ENCODE results near the gene C13orf46.
"Not testable (repeated sequence)": the region's sequence is repeated elsewhere in the genome, so short reads cannot be mapped to it uniquely, and the experiment has no call there.

Gene C13orf46

DNA sequence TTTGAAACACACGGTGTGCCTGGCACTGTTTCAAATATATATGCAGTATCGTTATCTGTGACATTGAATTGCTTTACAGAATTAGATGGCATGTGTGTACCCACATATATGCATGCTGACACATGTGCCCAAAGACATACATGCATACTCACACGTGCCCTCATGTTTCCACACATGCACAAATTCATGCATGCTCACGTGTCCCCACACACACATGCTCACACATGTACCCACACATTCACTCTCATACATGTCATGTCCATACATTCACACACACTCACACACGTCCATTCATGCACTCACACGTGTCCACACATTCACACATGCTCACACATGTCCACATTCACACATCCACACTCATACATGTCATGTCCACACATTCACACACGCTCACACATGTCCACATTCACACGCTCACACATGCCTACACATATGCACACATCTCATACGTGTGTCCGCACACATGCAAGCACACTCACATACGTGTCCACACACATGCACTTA, 17.9 kb upstream of the C13orf46 start:
- peaks cover 0 to 32% of the 10 kb centered on the region in 2 donors for H3K36me3 ChIP-seq (ENCODE audit: control insufficient read depth in 1 of 2, insufficient read depth in 2 of 2, low read length in 2 of 2)
- H3K27ac ChIP-seq (ENCODE audit: low read depth, low read length), result no peak overlapping the region
- no peaks in the 10 kb centered on the region for H3K27me3 ChIP-seq (ENCODE audit: control insufficient read depth in 1 of 2, insufficient read depth in 2 of 2, low read length in 2 of 2)
- no peaks in the 10 kb centered on the region for H3K4me1 ChIP-seq (ENCODE audit: control insufficient read depth in 1 of 2, insufficient read depth in 2 of 2, low read length in 2 of 2)
- no peak overlapping the region for H3K4me3 ChIP-seq (ENCODE audit: low read depth in 1 of 2, low read length in 2 of 2)
- no peak overlapping the region for H3K9ac ChIP-seq (ENCODE audit: low read depth in 1 of 2, low read length in 2 of 2)
- no peaks in the 10 kb centered on the region for H3K9me3 ChIP-seq (ENCODE audit: control insufficient read depth in 1 of 2, low read length in 2 of 2)

DNA sequence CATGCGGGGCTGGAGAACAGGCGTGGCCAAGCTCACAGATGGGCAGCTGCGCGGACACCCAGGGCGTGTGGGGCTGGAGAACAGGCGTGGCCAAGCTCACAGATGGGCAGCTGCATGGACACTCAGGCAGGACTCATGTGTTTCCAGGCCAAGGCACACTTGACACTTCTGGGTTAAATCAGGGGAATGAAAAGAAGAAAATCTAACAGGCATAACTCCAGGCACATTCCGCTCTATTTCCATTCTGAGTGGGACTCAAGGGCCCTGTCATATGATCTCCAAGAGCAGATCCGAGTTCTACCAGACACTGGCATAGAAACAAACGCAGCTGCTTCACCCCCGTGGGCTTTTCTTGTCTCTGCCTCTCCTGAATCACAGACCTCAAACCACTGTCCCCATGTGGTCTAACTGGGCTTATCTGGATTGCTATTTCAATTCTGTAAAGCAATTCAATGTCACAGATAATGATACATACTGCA, 17.4 kb upstream of the C13orf46 start:
- no peak overlapping the region for H3K4me3 ChIP-seq (ENCODE audit: low read depth in 1 of 2, low read length in 2 of 2)
- no peaks in the 10 kb centered on the region for H3K4me1 ChIP-seq (ENCODE audit: control insufficient read depth in 1 of 2, insufficient read depth in 2 of 2, low read length in 2 of 2)
- H3K27ac ChIP-seq (ENCODE audit: low read depth, low read length), result no peak overlapping the region
- no peak overlapping the region for H3K9ac ChIP-seq (ENCODE audit: low read depth in 1 of 2, low read length in 2 of 2)
- peaks cover 0 to 28% of the 10 kb centered on the region in 2 donors for H3K36me3 ChIP-seq (ENCODE audit: control insufficient read depth in 1 of 2, insufficient read depth in 2 of 2, low read length in 2 of 2)
- no peaks in the 10 kb centered on the region for H3K27me3 ChIP-seq (ENCODE audit: control insufficient read depth in 1 of 2, insufficient read depth in 2 of 2, low read length in 2 of 2)
- H3K9me3 ChIP-seq (ENCODE audit: control insufficient read depth in 1 of 2, low read length in 2 of 2), result no peaks in the 10 kb centered on the region

DNA sequence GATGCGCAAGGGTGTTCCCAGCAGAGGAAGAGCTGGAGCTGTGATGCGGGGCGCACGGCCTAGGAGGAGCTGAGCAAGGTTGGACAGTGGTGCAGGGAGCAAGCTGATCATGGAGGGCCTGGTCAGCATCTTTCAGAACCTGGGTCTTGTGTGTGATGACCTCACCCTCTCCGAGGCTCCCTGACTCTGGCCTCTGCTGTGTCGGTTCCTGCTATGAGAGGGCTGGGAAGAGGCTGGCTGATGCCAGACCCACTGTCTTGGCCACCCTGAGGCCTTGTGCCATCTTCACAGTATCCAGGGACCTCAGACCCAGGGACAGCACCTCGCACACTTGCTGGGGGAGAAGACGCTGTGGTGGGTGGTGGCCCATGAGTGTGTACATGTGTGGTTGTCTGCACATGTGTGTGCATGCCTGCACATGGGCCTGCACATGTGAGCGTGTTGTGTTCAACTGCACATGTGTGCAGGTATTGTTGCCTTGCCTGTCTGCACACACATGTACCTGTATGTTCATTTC, 16.5 kb upstream of the C13orf46 start:
- no peaks in the 10 kb centered on the region for H3K4me1 ChIP-seq (ENCODE audit: control insufficient read depth in 1 of 2, insufficient read depth in 2 of 2, low read length in 2 of 2)
- H3K27me3 ChIP-seq (ENCODE audit: control insufficient read depth in 1 of 2, insufficient read depth in 2 of 2, low read length in 2 of 2), result no peaks in the 10 kb centered on the region
- H3K4me3 ChIP-seq (ENCODE audit: low read depth in 1 of 2, low read length in 2 of 2), result no peak overlapping the region
- H3K9ac ChIP-seq (ENCODE audit: low read depth in 1 of 2, low read length in 2 of 2), result no peak overlapping the region
- H3K36me3 ChIP-seq (ENCODE audit: control insufficient read depth in 1 of 2, insufficient read depth in 2 of 2, low read length in 2 of 2), result peaks cover 0 to 26% of the 10 kb centered on the region in 2 donors
- no peaks in the 10 kb centered on the region for H3K9me3 ChIP-seq (ENCODE audit: control insufficient read depth in 1 of 2, low read length in 2 of 2)
- no peak overlapping the region for H3K27ac ChIP-seq (ENCODE audit: low read depth, low read length)

DNA sequence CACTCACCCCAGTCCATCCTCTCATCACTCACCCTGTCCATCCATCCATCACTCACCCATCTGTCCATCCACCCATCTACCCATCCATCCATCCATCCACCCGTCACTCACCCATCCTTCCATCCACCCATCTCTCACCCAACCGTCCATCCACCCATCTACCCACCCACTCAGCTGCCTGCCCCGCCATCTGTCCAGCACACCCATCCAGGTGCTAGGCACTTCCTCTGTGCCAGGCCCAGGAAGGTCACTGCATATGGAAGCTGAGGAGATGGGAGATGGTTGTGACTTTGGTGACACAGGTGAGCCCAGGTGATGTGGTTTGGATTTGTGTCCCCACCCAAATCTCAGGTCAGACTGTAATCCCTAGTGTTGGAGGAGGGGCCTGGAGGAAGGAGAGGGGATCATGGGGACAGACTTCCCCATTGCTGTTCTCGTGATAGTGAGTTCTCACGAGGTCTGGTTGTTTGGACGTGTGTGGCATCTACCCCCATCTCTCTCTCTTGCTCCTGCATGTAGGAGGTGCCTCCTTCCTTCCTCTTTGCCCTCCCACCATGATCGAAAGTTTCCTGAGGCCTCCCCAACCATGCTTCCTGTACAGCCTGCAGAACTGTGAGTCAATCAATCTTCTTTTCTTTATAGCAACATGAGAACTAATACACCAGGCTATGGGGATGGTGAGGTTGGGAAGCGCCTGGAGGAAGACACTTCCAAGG, 15.9 kb upstream of the C13orf46 start:
- peaks cover 0 to 22% of the 10 kb centered on the region in 2 donors for H3K36me3 ChIP-seq (ENCODE audit: control insufficient read depth in 1 of 2, insufficient read depth in 2 of 2, low read length in 2 of 2)
- H3K9ac ChIP-seq (ENCODE audit: low read depth in 1 of 2, low read length in 2 of 2), result no peak overlapping the region
- no peak overlapping the region for H3K4me3 ChIP-seq (ENCODE audit: low read depth in 1 of 2, low read length in 2 of 2)
- no peak overlapping the region for H3K27ac ChIP-seq (ENCODE audit: low read depth, low read length)
- no peaks in the 10 kb centered on the region for H3K9me3 ChIP-seq (ENCODE audit: control insufficient read depth in 1 of 2, low read length in 2 of 2)
- no peaks in the 10 kb centered on the region for H3K4me1 ChIP-seq (ENCODE audit: control insufficient read depth in 1 of 2, insufficient read depth in 2 of 2, low read length in 2 of 2)
- H3K27me3 ChIP-seq (ENCODE audit: control insufficient read depth in 1 of 2, insufficient read depth in 2 of 2, low read length in 2 of 2), result no peaks in the 10 kb centered on the region

DNA sequence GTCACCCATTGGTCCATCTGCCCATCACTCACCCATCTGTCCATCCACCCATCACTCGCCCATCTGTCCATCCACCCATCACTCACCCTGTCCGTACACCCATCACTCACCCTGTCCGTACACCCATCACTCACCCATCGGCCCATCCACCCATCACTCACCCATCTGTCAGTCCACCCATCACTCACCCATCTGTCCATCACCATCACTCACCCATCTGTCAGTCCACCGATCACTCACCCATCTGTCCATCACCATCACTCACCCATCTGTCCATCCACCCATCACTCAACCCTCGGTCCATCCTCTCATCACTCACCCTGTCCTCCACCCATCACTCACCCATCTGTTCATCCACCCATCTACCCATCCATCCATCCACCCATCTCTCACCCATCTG, 15.0 kb upstream of the C13orf46 start:
- not testable (repeated sequence) for H3K4me3 ChIP-seq (ENCODE audit: low read depth in 1 of 2, low read length in 2 of 2); H3K9me3 ChIP-seq (ENCODE audit: control insufficient read depth in 1 of 2, low read length in 2 of 2); H3K27me3 ChIP-seq (ENCODE audit: control insufficient read depth in 1 of 2, insufficient read depth in 2 of 2, low read length in 2 of 2); H3K9ac ChIP-seq (ENCODE audit: low read depth in 1 of 2, low read length in 2 of 2); H3K27ac ChIP-seq (ENCODE audit: low read depth, low read length); H3K4me1 ChIP-seq (ENCODE audit: control insufficient read depth in 1 of 2, insufficient read depth in 2 of 2, low read length in 2 of 2)
- H3K36me3 ChIP-seq (ENCODE audit: control insufficient read depth in 1 of 2, insufficient read depth in 2 of 2, low read length in 2 of 2), result peaks cover 0 to 22% of the 10 kb centered on the region in 2 donors

DNA sequence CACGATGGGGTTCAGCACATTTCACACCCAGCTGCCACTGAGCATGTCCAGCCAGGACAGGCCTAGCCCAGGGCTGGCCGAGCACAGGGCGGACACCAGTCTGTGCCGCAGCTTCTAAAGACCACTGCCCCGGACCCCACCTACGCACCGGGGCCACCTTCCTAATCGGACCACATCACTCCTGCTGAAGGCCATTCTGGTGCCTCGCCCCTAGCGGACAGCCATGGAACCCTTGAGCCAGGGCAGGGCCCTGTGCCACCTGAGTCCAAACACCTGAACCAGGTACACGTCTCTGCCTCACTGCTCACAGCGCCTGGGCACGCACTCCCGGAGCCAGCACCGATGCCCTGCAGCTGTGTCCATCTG, 8.4 kb upstream of the C13orf46 start:
- H3K36me3 ChIP-seq (ENCODE audit: control insufficient read depth in 1 of 2, insufficient read depth in 2 of 2, low read length in 2 of 2), result peaks cover 0 to 30% of the 10 kb centered on the region in 2 donors
- no peak overlapping the region for H3K27ac ChIP-seq (ENCODE audit: low read depth, low read length)
- H3K9ac ChIP-seq (ENCODE audit: low read depth in 1 of 2, low read length in 2 of 2), result no peak overlapping the region
- H3K27me3 ChIP-seq (ENCODE audit: control insufficient read depth in 1 of 2, insufficient read depth in 2 of 2, low read length in 2 of 2), result no peaks in the 10 kb centered on the region
- H3K4me1 ChIP-seq (ENCODE audit: control insufficient read depth in 1 of 2, insufficient read depth in 2 of 2, low read length in 2 of 2), result peaks cover 0 to 7% of the 10 kb centered on the region in 2 donors
- no peaks in the 10 kb centered on the region for H3K9me3 ChIP-seq (ENCODE audit: control insufficient read depth in 1 of 2, low read length in 2 of 2)
- H3K4me3 ChIP-seq (ENCODE audit: low read depth in 1 of 2, low read length in 2 of 2), result no peak overlapping the region

DNA sequence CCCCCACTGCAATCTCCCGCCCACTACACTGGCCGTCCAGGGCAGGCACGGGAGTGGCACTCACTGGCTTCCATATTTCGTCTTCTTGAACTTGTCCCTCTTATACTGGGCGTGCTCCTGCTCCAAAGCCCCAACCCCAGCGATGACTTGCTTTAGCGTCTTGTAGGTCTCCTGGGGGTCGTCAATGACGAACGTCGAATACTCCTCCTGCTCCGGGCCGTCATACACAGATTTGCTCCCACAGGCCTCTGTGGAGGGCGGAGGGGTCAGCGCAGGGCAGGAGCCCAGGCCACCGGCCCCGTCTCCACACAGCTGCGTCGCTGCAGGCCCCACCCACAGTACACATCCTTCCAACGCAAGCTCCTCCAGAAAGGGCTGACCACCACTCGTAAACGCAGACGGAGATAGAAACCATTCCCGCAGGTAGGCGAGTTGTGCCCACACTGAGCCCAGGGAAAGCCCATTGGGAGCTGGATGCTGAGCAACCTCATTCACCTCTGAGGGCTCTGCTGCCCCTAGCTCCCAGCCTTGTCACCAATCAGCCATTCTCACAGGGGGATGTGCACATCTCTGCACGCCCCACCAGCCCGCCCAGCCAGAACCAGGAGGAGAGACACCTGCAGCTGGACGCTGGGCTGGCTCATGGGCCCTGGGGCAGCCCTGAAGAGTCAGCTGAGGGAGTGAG, 7.9 kb upstream of the C13orf46 start:
- Histone ChIP-seq H3K27ac (ENCODE audit: low read depth, low read length) (peak overlapping the region; percentile 20), H3K9ac (ENCODE audit: low read depth in 1 of 2, low read length in 2 of 2) (no peak overlapping the region), H3K27me3 (ENCODE audit: control insufficient read depth in 1 of 2, insufficient read depth in 2 of 2, low read length in 2 of 2) (no peaks in the 10 kb centered on the region), H3K36me3 (ENCODE audit: control insufficient read depth in 1 of 2, insufficient read depth in 2 of 2, low read length in 2 of 2) (peaks cover 0 to 32% of the 10 kb centered on the region in 2 donors), H3K4me3 (ENCODE audit: low read depth in 1 of 2, low read length in 2 of 2) (no peak overlapping the region), H3K4me1 (ENCODE audit: control insufficient read depth in 1 of 2, insufficient read depth in 2 of 2, low read length in 2 of 2) (peaks cover 0 to 7% of the 10 kb centered on the region in 2 donors), H3K9me3 (ENCODE audit: control insufficient read depth in 1 of 2, low read length in 2 of 2) (no peaks in the 10 kb centered on the region)

DNA sequence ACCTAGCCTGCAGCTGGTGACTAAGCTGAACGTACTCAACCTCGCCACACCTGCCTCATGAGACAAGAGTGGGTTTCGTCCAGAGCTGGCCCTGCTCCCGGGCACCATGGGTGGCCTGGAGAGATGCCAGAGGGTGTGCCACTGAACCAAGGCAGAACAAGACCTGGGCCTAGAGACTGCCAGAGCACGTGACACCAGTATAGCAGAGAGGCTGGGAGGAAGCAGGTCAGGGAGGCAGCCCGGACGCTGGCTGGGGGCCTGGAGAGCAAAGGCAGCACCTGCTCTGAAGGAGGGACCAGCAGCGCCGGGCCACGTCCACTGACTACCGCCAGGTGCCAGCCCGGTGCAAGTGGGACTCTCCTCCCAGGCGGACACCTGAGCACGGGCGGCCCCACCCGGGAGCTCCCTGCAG, 7.3 kb upstream of the C13orf46 start:
- no peak overlapping the region for H3K9ac ChIP-seq (ENCODE audit: low read depth in 1 of 2, low read length in 2 of 2)

DNA sequence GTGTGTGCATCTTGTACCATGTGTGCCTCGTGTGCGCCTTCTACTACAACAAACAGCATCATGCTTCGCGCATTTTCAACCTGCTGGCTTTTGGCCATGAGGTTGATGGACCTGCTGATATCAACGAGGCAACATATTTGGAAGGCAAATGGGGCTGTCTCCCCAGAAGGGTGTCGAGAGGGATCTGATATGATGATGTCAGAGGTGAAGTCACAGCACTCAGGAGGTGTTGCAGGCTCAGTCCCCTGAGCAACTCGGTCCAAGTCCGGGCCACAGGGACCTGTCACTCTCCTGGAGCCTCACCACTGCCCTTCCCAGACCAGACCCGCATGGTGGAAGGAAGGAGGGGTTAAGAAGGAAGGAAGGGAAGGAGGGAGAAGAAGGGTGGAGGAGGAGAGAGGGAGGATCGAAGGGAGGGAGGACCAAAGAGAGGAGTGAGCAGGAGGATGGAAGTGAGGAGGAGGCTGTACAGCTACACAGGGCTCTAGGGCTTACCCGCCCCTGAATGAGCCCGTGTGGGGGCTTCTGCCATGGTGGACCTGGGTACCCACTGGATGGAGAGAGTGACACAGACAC, 6.7 kb upstream of the C13orf46 start:
- H3K36me3 ChIP-seq (ENCODE audit: control insufficient read depth in 1 of 2, insufficient read depth in 2 of 2, low read length in 2 of 2), result peaks cover 0 to 32% of the 10 kb centered on the region in 2 donors
- no peaks in the 10 kb centered on the region for H3K27me3 ChIP-seq (ENCODE audit: control insufficient read depth in 1 of 2, insufficient read depth in 2 of 2, low read length in 2 of 2)
- no peak overlapping the region for H3K27ac ChIP-seq (ENCODE audit: low read depth, low read length)
- H3K4me3 ChIP-seq (ENCODE audit: low read depth in 1 of 2, low read length in 2 of 2), result no peak overlapping the region
- no peaks in the 10 kb centered on the region for H3K9me3 ChIP-seq (ENCODE audit: control insufficient read depth in 1 of 2, low read length in 2 of 2)
- peaks cover 0 to 7% of the 10 kb centered on the region in 2 donors for H3K4me1 ChIP-seq (ENCODE audit: control insufficient read depth in 1 of 2, insufficient read depth in 2 of 2, low read length in 2 of 2)
- no peak overlapping the region for H3K9ac ChIP-seq (ENCODE audit: low read depth in 1 of 2, low read length in 2 of 2)

More for the DNA sequence above, 7.3 kb upstream of the C13orf46 start:
- H3K36me3 ChIP-seq (ENCODE audit: control insufficient read depth in 1 of 2, insufficient read depth in 2 of 2, low read length in 2 of 2), result peaks cover 0 to 32% of the 10 kb centered on the region in 2 donors
- H3K27me3 ChIP-seq (ENCODE audit: control insufficient read depth in 1 of 2, insufficient read depth in 2 of 2, low read length in 2 of 2), result no peaks in the 10 kb centered on the region
- no peaks in the 10 kb centered on the region for H3K9me3 ChIP-seq (ENCODE audit: control insufficient read depth in 1 of 2, low read length in 2 of 2)
- H3K4me1 ChIP-seq (ENCODE audit: control insufficient read depth in 1 of 2, insufficient read depth in 2 of 2, low read length in 2 of 2), result peaks cover 0 to 7% of the 10 kb centered on the region in 2 donors
- H3K27ac ChIP-seq (ENCODE audit: low read depth, low read length), result no peak overlapping the region
- H3K4me3 ChIP-seq (ENCODE audit: low read depth in 1 of 2, low read length in 2 of 2), result no peak overlapping the region
